Left forelimb (tissue), 1 donor: ENCODE data around the gene ELMO1.

ENCODE experiments used
- DNase-seq: peaks from one replicate; pipeline ENCODE4 v3.0.0-alpha.2; 2018; ENCODE audit warnings: low spot score

The ELMO1 gene

GRCh38 chr7:36911788-36912187, 536.9 kb downstream of the ELMO1 start:
- no peak for DNase-seq

DNA sequence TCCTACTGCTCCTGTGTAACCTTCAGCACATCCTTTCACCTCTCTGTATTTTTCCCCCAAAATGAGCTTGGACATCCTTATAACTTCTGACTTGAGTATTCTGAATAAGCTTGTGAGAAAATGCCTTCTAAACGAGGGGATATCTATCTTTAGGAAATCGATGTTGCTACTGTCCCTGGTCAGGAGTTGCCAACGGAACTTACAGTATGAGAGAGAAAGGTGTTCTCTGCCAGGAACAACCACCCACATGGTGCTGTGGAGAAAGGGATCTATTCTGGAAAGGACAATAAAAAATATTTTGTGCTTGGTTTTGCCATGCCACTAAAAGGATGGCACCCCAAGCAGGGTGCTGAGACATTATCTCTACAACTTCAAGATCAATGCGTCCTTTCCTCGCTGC, 537.8 kb downstream of the ELMO1 start:
- no peak for DNase-seq

DNA sequence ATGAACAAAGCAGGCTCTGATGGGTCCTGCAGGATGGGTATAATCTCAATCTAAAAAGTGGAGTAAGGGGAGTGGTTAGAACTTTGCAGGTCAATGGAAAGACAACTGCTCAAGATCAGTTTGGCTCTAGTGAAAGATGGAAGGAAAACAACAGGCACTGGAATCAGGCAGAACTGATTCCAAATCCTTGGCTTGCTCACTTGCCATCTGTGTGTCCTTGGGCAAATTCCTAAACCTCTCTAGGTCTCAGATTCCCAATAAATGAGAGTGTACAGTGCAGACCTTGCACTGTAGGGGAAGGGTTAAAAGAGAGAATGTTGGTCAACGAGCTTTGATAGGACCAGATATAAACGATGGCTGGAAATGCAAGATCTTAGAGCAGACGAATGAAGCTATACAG, 538.3 kb downstream of the ELMO1 start:
- no peak for DNase-seq

DNA sequence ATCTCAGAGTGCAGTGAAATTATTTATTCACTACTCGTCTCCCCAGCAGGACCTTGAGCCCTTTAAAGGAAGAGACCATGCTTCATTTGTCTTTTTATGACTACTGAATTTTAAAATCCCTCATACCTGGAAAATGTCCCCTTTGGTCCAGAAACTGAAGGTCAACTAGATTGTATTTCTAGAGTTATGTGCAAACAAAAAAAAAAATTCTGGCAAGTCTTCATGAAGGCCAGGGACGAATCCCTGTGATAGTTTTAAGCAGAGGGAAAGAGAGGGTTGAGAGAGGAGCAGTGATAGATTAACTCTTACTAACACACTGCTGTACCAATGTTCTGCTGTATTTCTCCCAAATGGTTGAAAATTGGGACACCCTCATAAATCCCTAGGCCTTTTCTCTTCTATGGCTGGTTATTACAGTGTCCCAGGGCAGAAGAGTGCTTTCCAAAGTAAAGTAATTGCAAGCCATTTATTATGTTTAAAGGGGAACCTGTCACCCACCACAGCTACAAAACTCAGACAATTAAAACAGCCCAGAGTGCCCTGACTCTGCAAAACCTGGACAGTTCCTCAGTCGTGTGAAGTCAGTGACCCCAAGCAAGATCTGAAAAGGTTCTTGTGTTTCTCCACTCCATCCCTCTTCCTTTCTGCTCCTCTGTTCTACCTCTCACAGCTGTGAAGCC, 541.6 kb downstream of the ELMO1 start:
- no peak for DNase-seq

DNA sequence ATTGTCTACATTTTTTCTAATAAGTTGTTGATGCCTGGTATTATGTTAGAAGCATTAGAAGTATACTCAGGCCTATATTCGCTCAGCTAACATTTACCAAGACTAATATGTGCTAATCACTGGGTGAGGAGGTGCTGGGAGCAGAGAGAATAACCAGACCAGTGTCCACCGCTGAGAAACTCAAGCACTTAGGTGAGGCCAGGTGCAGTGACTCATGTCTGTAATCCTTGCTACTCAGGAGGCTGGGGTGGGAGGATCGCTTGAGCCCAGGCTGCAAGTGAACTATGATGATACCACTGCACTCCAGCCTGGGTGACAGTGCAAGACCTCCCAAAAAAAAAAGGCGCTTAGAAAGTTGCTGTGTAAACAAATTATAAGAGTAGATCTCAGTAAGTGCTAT, 542.2 kb downstream of the ELMO1 start:
- no peak for DNase-seq

GRCh38 chr7:36905841-36906240, 542.8 kb downstream of the ELMO1 start:
- no peak for DNase-seq

GRCh38 chr7:36904802-36905201, 543.9 kb downstream of the ELMO1 start:
- no peak for DNase-seq

- no peak for DNase-seq
Measured at GRCh38 chr7:36904101-36904500, 544.6 kb downstream of the ELMO1 start.

DNA sequence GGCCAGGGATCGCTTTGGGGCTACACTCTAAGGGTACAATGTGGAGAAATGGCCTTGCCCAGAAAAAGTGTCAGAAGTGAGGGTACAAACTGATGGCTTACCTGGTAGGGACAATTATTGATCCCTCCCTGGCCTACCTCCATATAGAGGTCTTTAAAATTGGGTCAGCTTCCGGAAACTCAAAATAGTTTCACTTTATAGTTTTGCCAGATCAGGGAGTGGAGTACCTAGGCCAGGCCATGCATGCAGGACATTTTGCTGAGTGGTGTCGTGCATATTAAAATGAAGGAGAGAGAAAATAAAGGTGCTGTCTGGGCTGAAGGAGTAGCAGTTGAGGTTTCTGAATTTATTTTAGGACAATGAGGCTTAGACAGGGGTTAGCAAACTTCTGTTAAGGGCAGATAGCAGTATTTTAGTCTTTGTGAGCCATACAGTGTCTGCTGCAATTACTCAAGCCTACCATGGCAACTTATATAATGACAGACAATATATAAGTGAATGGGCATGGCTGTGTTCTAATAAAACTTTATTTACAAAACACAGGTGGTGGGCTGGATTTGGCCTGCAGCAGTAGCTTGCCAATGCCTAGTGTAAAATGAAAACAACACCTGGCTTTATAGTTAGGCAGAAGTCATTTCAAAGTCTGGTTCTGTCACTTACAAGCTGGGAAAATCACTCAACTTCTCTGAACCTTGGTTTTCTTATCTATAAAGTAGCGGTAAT, 547.5 kb downstream of the ELMO1 start:
- DNase-seq = no peak

DNA sequence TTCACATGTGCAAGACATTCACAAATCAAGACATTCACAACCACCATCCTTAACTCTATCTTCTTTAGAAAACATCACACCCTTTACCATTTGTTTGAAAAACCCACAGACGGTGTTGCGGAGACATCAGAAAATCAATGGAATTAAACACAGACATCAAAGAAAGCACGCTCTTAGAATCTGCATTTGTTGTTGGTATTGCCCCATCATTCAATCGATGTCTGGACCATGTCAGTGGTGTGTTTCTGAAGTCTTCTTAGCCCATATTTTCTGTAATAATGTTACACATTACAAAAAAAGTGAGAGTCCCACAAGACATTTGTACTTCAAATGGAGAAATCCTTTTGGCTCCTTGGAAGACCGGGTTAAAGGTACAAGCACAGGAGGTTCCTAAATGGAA, 550.5 kb downstream of the ELMO1 start:
- no peak for DNase-seq

GRCh38 chr7:36896956-36897590, 551.6 kb downstream of the ELMO1 start:
- no peak for DNase-seq

GRCh38 chr7:36896418-36896817, 552.2 kb downstream of the ELMO1 start:
- no peak for DNase-seq

- DNase-seq = no peak
Measured at GRCh38 chr7:36895192-36895591, 553.5 kb downstream of the ELMO1 start.

DNA sequence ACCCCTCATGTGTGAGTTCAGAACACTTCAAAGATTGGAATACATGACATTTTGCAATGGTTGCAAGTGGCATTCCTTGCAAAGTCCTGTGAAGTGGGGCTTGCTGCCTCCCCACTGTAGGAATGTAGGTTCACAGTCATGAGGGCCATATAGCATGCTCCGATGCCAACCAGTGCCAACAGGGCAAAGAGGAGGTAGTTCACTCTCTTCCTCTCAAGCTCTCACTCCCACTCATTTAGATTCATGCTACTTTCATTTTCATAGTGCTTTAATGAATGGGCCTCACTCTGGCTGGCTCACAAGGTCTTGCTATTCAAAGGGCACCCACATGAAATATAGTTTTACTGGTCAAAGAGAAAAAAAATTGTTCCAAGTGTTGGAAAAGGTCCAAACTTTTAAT, 554.5 kb downstream of the ELMO1 start:
- no peak for DNase-seq

DNA sequence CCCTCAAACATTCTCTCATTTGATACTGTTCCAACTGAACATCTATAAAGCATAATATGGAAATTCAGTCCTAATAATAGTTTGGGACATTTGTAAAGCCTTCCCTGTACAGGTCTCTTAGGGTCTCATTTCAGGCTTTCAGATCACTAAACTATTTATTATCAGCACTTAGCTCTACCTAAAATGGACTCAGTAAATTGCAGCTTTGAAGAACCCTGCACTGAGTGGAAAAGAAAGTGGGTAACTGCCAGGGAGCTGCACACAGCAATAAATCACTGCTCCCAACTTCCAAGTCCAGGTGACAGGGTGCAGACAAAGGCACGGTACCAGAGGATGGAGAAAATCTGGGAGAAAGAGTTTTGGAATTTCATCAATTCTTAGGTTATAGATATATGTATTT, 559.5 kb downstream of the ELMO1 start:
- no peak for DNase-seq

GRCh38 chr7:36887969-36888368, 560.7 kb downstream of the ELMO1 start:
- DNase-seq = no peak

DNA sequence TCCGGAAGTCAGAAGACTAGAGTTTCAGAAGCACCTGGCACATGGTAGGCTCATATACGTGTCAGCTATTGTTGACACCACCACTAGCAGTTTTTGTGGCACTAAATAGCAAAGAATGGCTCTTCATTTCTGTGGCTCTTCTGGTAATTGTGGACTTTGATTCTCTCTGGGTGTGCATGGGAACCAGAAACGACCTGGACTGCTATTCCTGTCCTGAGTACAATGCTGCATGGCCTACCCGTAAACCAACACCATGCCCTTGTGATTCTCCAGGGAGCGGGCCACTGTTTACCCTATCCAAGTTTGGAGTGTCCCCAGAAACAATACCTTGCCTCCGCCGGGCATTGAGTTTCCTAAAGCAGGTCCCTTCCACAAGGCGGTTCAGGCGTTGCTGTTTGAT, 561.4 kb downstream of the ELMO1 start:
- DNase-seq = no peak

DNA sequence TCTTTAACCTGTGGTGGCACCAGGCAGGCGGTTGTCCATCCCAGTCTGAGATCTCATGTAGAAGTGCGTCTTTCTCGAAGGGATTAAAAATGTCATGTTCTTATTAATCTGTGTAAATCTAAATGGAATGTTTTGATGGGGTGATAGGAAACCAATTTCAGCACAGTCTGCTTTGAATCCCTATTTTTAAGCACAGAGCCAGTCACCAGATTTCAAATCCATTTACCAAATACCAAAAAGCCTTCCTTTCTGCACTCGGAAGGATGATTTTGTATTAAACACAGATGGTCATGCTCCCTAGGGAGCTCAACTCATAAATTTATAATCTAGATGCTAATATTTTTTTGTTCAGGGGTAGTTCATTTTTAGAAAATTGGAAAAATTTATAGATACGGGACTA, 563.8 kb downstream of the ELMO1 start:
- DNase-seq = no peak

GRCh38 chr7:36884351-36884750, 564.3 kb downstream of the ELMO1 start:
- DNase-seq = no peak

DNA sequence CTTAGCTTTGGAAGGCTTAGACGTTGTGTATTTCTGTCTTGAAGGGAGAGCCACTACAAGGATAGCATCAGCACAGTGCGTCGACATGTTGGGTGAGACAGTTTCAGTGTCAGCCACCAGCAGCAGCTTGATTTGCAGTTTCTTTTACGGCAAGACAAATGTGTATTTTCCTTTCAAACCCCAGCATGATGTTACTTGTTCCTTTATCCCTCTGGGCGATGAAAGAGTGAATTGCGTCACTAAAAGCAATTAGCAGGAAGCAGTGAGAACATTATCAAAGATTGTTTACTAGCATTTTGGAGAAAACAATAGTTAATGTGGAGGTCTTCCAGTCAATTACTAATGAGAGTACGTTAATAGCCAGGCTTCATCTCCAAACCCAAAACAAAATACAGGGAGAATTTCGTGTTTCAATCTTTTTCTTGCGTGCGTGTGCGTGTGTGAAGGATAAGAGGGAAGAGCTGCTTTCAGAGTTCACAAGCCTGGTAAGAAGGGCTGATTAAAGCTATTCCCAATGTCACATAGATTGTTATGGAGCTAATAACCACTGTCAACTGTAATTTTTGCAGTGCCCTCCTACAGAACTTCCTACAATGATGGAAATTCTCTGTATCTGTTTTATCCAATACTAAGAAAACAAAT, 567.3 kb downstream of the ELMO1 start:
- no peak for DNase-seq

GRCh38 chr7:36880108-36880507, 568.6 kb downstream of the ELMO1 start:
- no peak for DNase-seq

DNA sequence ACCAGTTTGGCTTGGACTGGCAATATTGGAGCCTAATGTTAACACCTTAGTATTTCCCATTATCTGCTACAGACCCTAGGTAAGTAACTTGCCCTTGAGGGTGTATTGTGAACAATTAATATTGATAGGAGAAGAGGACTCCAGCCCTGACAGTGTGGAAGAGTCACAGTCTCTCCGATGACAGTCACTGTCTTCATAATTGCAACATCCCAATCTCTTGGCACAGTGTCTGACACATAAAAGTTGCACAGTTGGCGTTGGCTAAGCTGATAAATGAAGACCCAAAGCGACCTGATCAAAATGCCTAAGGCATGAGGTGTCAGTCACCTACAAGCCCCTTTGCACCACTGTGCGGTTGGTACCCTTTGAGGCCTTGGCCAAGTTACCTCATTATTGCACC, 569.6 kb downstream of the ELMO1 start:
- DNase-seq = no peak

GRCh38 chr7:36878288-36878687, 570.4 kb downstream of the ELMO1 start:
- no peak for DNase-seq
